Liver (tissue), 9 donors: Measurements from ENCODE around the gene GHR. TPM values are rescaled to one million over a fixed set of nuclear protein-coding genes. Genes with fewer than 3 reads are reported as not detected.

Experiments
- DNase-seq: peaks from one replicate; pipeline ENCODE4 v3.0.0-alpha.2; 2017; ENCODE audit warnings: low spot score
- H3K27ac ChIP-seq, 2 donors: one replicate each; pipeline ENCODE4 v1.7.0; 2013; ENCODE audit warnings: inconsistent platforms in 2 of 2, low read length in 2 of 2, control low read depth in 1 of 2, low read depth in 1 of 2, mild to moderate bottlenecking in 1 of 2
- H3K27me3 ChIP-seq, 4 donors: one replicate each; pipeline versions ENCODE4 v1.6.1 to v1.7.0; 2013; ENCODE audit warnings: low read length in 3 of 4, inconsistent platforms in 1 of 4, mild to moderate bottlenecking in 1 of 4, moderate library complexity in 1 of 4; ENCODE audit not compliant: control insufficient read depth in 4 of 4, insufficient read depth in 4 of 4
- H3K36me3 ChIP-seq, 4 donors: one replicate each; pipeline versions ENCODE4 v1.6.1 to v1.7.0; 2013; ENCODE audit warnings: low read length in 3 of 4, mild to moderate bottlenecking in 3 of 4, low read depth in 1 of 4, moderate library complexity in 1 of 4; ENCODE audit not compliant: control insufficient read depth in 4 of 4, insufficient read depth in 3 of 4
- H3K4me1 ChIP-seq, 4 donors: one replicate each; pipeline versions ENCODE4 v1.6.1 to v1.7.0; 2013; ENCODE audit warnings: low read length in 3 of 4, mild to moderate bottlenecking in 3 of 4, moderate library complexity in 1 of 4; ENCODE audit not compliant: control insufficient read depth in 4 of 4, insufficient read depth in 4 of 4
- H3K4me3 ChIP-seq, 3 donors: one replicate each; pipeline versions ENCODE4 v1.6.1 to v1.7.0; 2013; ENCODE audit warnings: low read length in 3 of 3, control low read depth in 1 of 3, low read depth in 1 of 3, mild to moderate bottlenecking in 1 of 3
- H3K9ac ChIP-seq, 2 donors: one replicate each; pipeline ENCODE4 v1.7.0; 2013; ENCODE audit warnings: low read length in 2 of 2, mild to moderate bottlenecking in 2 of 2, moderate library complexity in 2 of 2, control low read depth in 1 of 2, low read depth in 1 of 2
- H3K9me3 ChIP-seq, 4 donors: one replicate each; pipeline versions ENCODE4 v1.6.1 to v1.7.0; 2013; ENCODE audit warnings: low read length in 3 of 4; ENCODE audit not compliant: control insufficient read depth in 4 of 4
- EGR1 ChIP-seq, 2 donors: IDR thresholded peaks; 2 replicates each; pipeline ENCODE4 v1.6.1; 2016 to 2018; ENCODE audit warnings: antibody characterized with exemption in 2 of 2, low read depth in 2 of 2
- FOXA1 ChIP-seq: IDR thresholded peaks from 2 replicates; pipeline ENCODE4 v1.6.1; 2016; ENCODE audit warnings: antibody characterized with exemption
- HNF4A ChIP-seq, 2 donors: conservative IDR thresholded peaks; 2 replicates each; pipeline ENCODE4 v1.6.1; 2016; ENCODE audit warnings: antibody characterized with exemption in 2 of 2, mild to moderate bottlenecking in 2 of 2
- JUND ChIP-seq, 2 donors: IDR thresholded peaks; 2 replicates each; pipeline ENCODE4 v1.6.1; 2016; ENCODE audit warnings: antibody characterized with exemption in 2 of 2
- NR2F2 ChIP-seq: IDR thresholded peaks from 2 replicates; pipeline ENCODE4 v1.6.1; 2016; ENCODE audit warnings: antibody characterized with exemption
- RXRA ChIP-seq, 2 donors: IDR thresholded peaks; 2 replicates each; pipeline ENCODE4 v1.6.1; 2017 to 2018; ENCODE audit warnings: antibody characterized with exemption in 2 of 2, mild to moderate bottlenecking in 1 of 2
- SP1 ChIP-seq: IDR thresholded peaks from 2 replicates; pipeline ENCODE4 v1.6.1; 2018; ENCODE audit warnings: antibody characterized with exemption, mild to moderate bottlenecking
- TAF1 ChIP-seq: conservative IDR thresholded peaks from 2 replicates; pipeline ENCODE4 v1.6.1; 2016; ENCODE audit warnings: antibody characterized with exemption, mild to moderate bottlenecking
- WGBS: extraction: QIAGEN DNeasy Blood & Tissue Kit; methylation state at CpG from one replicate; pipeline ENCODE4 v1.1.7; 2013; 5-methylcytosine and 5-hydroxymethylcytosine counted together
- polyA plus RNA-seq, 2 donors: library from polyadenylated mRNA; stranded (reverse) in 1 of 2; unstranded in 1 of 2; fragments of 200-250 nt in 1 of 2; fragments of >200 nt in 1 of 2; fragmentation: Nextera tagmentation in 1 of 2; extraction: Ambion mirVana in 1 of 2; gene quantifications; one replicate each; pipeline versions ENCODE4 v1.2.1 to v1.2.3, GENCODE V29; 2013 to 2015
- total RNA-seq, 2 donors: library from RNA; depleted of rRNA; stranded (reverse); fragments of >200 nt; gene quantifications; one replicate each; pipeline ENCODE4 v1.2.3, GENCODE V29; 2014
- TF ChIP-seq, protein P1 (sequence below): IDR thresholded peaks from 2 replicates; pipeline ENCODE4 v1.6.1; 2016; ENCODE audit warnings: antibody characterized with exemption
- TF ChIP-seq, protein P2 (sequence below): fragments of 150-350 bp; IDR thresholded peaks from 2 replicates; pipeline ENCODE4 v1.5.1; 2017; ENCODE audit warnings: improper control_type of control experiment, low read depth, low read length; ENCODE audit not compliant: missing input control
- donor health status: healthy.
- donor health status: healthy.
- donor health status: healthy.
- donor health status: healthy.
- donor health status: healthy.

GHR gene
- total and polyA plus RNA-seq, 4 donors, result 6.6 to 104 (median 20.9) TPM

DNA sequence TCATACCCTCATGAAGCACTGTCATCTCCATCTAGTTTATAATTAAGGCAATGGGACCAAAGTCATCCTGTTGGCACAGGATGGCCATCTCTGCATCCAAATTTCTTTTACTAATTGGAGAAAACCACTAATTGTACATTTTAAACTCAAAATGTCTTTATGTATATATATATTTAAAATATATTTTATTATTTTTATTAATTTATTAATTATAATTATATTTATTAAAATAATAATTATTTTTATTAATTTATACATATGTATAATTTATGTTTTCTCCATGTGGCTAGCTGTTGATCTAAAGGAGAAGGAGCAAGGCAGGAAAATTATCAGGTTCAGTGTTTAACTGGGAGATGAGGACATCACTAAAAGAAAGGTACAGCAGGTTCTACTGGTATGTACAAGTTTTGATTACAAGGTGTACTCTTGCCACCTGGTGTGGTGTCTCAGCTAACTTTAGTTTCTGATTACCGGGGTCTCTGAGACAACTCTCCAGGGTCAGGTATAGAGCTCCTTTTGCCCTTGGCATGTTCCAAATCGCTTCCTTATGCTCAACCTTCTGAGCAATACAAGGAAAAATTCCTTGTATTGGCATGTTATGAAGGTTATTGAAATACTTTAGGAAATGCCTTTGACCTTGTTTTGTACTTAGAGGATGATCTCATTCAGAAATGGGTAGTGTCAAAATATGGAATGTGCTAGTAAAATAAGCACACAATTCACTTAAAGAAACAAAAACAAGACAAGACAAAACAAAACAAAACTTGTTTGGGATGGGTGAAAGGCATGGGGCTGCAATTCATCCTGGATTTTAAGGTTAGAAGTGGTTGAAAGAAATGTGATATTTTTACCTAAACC lies 79.6 kb downstream of the GHR start:
- Histone ChIP-seq H3K9me3 (no peaks in the 10 kb centered on the region), H3K9ac (no peak overlapping the region), H3K4me1 (peaks cover 0 to 59% (median 36%) of the 10 kb centered on the region in 4 donors), H3K27ac (peak overlapping the region; percentile 20 to 39), H3K36me3 (peaks cover 0 to 3% (median 0%) of the 10 kb centered on the region in 4 donors), H3K27me3 (no peaks in the 10 kb centered on the region), H3K4me3 (no peak overlapping the region)
- 83% methylated on average over 2 of the region's 2 CpGs for WGBS
- no peak for TF ChIP-seq TAF1
- peak in 1 of 2 donors; percentile 7 for TF ChIP-seq JUND (IDR thresholded peaks at IDR 0.05)
- DNase-seq, result no peak

DNA sequence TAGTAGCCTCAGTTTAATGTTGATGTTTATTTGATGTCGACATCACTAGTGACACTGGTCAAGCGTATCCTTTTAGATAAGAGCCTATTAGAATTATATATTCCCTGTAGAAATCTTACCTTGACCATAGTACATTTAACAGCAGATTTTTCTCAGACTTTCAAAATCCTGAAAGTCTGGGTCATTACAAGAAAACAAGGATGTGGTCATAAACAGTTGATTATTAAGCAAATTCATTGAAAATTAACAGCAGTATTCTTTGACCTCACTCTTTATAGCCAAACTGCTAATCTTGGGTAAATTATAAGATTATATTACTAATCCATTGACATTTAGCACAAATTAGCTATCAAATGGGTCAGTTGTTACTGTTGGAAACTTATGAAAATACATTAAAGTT lies 83.4 kb downstream of the GHR start:
- H3K36me3 ChIP-seq, result no peaks in the 10 kb centered on the region
- WGBS, result 49% methylated on average over 2 of the region's 2 CpGs
- H3K9ac ChIP-seq, result peak overlapping the region in 1 of 2 donors; percentile 44
- peaks cover 0 to 41% (median 21%) of the 10 kb centered on the region in 4 donors for H3K4me1 ChIP-seq
- no peaks in the 10 kb centered on the region for H3K27me3 ChIP-seq
- TF ChIP-seq RXRA (IDR thresholded peaks at IDR 0.05), result no peak
- TF ChIP-seq JUND (IDR thresholded peaks at IDR 0.05), result no peak
- TF ChIP-seq, protein P1, sequence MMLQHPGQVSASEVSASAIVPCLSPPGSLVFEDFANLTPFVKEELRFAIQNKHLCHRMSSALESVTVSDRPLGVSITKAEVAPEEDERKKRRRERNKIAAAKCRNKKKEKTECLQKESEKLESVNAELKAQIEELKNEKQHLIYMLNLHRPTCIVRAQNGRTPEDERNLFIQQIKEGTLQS, result no peak
- no peak for TF ChIP-seq NR2F2
- TF ChIP-seq HNF4A (conservative IDR thresholded peaks at IDR 0.05), result peak; percentile 17 to 25
- TF ChIP-seq FOXA1, result no peak
- no peak for TF ChIP-seq TAF1
- TF ChIP-seq, protein P2, sequence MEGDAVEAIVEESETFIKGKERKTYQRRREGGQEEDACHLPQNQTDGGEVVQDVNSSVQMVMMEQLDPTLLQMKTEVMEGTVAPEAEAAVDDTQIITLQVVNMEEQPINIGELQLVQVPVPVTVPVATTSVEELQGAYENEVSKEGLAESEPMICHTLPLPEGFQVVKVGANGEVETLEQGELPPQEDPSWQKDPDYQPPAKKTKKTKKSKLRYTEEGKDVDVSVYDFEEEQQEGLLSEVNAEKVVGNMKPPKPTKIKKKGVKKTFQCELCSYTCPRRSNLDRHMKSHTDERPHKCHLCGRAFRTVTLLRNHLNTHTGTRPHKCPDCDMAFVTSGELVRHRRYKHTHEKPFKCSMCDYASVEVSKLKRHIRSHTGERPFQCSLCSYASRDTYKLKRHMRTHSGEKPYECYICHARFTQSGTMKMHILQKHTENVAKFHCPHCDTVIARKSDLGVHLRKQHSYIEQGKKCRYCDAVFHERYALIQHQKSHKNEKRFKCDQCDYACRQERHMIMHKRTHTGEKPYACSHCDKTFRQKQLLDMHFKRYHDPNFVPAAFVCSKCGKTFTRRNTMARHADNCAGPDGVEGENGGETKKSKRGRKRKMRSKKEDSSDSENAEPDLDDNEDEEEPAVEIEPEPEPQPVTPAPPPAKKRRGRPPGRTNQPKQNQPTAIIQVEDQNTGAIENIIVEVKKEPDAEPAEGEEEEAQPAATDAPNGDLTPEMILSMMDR, result no peak
- H3K9me3 ChIP-seq, result no peaks in the 10 kb centered on the region
- DNase-seq, result no peak
- H3K4me3 ChIP-seq, result no peak overlapping the region
- H3K27ac ChIP-seq, result peak overlapping the region; percentile 32 to 46

DNA sequence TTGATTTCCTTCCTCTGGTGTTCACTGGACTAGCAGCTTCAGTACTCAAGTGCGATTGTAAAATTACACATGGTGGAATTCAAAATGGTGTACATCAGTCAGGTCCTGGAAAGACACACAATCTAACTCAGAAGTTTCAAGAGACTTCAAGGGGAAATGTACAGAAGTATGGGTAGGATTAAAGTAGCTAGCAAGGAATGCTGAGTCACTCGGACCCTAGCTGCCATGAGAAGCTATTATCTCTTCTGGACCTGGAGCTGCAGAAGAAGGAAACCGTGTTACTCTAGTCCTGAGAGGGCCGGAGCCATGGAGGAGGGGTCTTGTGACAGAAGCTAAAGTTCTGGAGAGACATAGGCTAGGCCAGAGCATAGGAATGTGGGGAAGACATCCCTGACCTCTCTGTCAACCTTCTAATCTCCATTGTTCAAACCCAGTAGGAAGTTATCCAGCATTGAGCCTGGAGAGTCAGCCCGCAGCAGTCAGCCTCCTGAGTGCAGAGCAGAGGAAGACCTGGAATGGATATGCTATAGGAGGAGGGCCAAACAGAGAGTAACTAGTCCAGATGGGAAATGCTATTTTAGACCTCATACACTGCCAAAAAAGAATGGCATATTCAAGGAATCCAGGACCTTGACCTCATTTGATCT lies 84.3 kb downstream of the GHR start:
- TF ChIP-seq NR2F2, result peak; percentile 16
- no peak for TF ChIP-seq SP1
- TF ChIP-seq, protein P2, result no peak
- TF ChIP-seq EGR1 (IDR thresholded peaks at IDR 0.05; ENCODE audit: low read depth in 2 of 2), result no peak
- no peak overlapping the region for H3K9ac ChIP-seq
- peak overlapping the region in 1 of 2 donors; percentile 32 for H3K27ac ChIP-seq
- 84% methylated on average over 5 of the region's 5 CpGs for WGBS
- no peaks in the 10 kb centered on the region for H3K9me3 ChIP-seq
- DNase-seq, result no peak
- H3K4me1 ChIP-seq, result peaks cover 0 to 45% (median 21%) of the 10 kb centered on the region in 4 donors
- H3K36me3 ChIP-seq, result no peaks in the 10 kb centered on the region
- no peak overlapping the region for H3K4me3 ChIP-seq
- no peaks in the 10 kb centered on the region for H3K27me3 ChIP-seq
